ENCODE data around the gene PIEZO2.

PIEZO2 gene

DNA sequence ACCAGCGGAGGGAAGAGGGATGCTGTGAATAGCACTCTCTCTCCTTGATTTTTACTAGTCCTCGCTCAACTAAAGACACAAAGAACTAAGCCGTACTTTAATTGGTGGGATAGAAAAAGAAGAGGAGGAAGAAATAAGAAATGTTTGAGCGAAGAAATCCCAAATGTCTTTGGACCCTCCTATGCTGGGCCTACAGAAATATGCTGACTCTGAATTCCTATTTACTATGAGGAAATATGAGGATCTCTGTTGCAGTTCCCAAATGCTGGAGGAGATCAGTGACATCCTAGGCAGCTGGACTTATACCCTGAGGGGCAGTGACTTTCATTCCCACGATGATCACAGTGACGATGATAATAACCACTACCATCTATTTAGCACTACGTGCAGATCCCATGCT lies 16.6 kb upstream of the PIEZO2 start:
- H3K4me3 ChIP-seq, result no peak overlapping the region
- H3K36me3 ChIP-seq, result no peaks in the 10 kb centered on the region
- H3K9ac ChIP-seq, result no peak overlapping the region
- no peaks in the 10 kb centered on the region for H3K9me3 ChIP-seq
- H3K27me3 ChIP-seq, result no peaks in the 10 kb centered on the region
- TF ChIP-seq Cebpa-rat (IDR thresholded peaks at IDR 0.05), result no peak
- no peak overlapping the region for H3K27ac ChIP-seq
- no peaks in the 10 kb centered on the region for H4K20me1 ChIP-seq
- no peaks in the 10 kb centered on the region for H3K4me1 ChIP-seq
- H3K4me2 ChIP-seq, result no peak overlapping the region

DNA sequence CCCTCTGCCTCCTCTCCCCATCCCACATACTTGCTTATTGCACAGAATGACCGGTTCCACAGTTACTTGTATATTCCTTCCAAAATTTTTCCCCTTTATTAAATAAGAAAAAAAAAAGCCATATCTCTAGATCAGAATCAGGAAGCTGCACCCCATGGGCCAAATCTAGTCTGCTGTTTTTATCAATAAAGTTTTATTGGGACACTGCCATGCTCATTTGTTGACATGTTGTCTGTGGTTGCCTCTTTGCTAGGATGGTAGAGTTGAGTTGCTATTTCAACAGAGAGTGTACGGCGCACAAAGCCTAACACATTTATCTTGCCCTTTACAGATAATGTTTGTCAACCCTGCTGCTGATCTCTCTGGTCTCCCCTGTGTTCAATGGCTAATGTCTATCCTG lies 15.8 kb upstream of the PIEZO2 start:
- Histone ChIP-seq H4K20me1 (no peaks in the 10 kb centered on the region), H3K4me1 (no peaks in the 10 kb centered on the region), H3K27me3 (no peaks in the 10 kb centered on the region), H3K9ac (no peak overlapping the region), H3K36me3 (no peaks in the 10 kb centered on the region), H3K4me3 (no peak overlapping the region), H3K9me3 (no peaks in the 10 kb centered on the region), H3K27ac (no peak overlapping the region), H3K4me2 (no peak overlapping the region)
- no peak for TF ChIP-seq Cebpa-rat (IDR thresholded peaks at IDR 0.05)

DNA sequence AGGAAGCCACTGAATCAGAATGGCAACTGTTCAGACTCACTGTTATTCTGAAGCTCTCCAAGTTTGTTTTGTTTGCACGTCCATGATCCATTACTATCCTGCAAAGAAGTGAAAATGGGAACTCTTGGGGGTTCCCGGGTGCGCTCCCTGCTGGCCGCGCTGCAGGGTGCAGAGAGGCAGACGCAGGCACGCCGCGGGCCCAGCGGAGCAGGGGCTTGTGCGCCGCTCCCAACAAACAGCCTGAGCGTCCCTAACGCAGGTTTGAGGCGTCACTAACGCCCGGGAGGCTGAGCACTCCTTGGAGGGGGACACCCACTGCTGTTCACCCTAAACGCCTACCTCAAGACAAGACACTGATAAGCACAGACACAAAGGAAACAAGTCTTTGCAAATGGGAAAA lies 14.3 kb upstream of the PIEZO2 start:
- Histone ChIP-seq H3K9ac (no peak overlapping the region), H3K9me3 (no peaks in the 10 kb centered on the region), H3K4me3 (no peak overlapping the region), H3K4me2 (no peak overlapping the region), H3K36me3 (no peaks in the 10 kb centered on the region), H3K4me1 (no peaks in the 10 kb centered on the region), H4K20me1 (no peaks in the 10 kb centered on the region), H3K27ac (no peak overlapping the region), H3K27me3 (no peaks in the 10 kb centered on the region)
- TF ChIP-seq Cebpa-rat (IDR thresholded peaks at IDR 0.05), result no peak

DNA sequence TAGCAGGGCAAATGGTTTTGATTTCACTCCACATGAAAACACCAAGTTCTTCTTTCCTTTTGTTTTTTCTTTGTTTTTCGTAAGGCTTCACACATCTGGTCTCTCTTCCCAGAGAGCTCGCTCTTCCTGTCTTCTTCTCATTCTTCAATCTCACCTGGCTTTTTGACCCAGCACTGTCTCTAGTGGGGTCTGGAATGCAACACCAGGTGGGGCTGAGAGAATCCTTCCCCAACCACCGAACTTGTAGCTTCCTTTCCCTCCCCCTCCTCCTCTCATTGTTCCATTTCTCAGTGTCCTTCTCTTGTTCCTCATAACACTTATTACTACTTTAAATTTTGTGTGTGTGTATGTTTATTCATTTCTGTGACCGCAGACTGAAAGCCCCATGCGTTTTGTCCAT lies 13.5 kb upstream of the PIEZO2 start:
- H3K27me3 ChIP-seq, result no peaks in the 10 kb centered on the region
- no peaks in the 10 kb centered on the region for H4K20me1 ChIP-seq
- TF ChIP-seq Cebpa-rat (IDR thresholded peaks at IDR 0.05), result no peak
- no peak overlapping the region for H3K9ac ChIP-seq
- H3K9me3 ChIP-seq, result no peaks in the 10 kb centered on the region
- no peak overlapping the region for H3K4me3 ChIP-seq
- H3K27ac ChIP-seq, result no peak overlapping the region
- H3K36me3 ChIP-seq, result no peaks in the 10 kb centered on the region
- H3K4me1 ChIP-seq, result no peaks in the 10 kb centered on the region
- no peak overlapping the region for H3K4me2 ChIP-seq

DNA sequence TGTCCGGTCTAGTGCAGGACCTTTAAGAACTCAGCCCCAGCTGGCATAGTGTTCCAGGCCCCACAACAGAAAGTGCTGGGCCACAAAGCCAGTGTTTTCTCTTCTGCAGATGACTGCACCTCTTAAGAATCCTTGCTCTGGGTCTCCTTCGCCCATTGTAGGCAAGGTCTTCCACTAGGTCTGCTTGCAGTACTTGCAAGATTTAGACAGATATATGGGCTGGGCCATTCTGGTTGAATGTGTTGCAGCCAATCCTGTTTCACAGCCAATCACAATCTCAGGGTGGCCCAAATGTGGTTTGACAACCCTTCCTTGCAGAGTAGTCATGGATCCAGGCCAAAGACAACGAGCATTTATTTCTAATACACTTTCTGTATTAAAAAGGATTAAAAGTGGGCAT lies 13.1 kb upstream of the PIEZO2 start:
- no peaks in the 10 kb centered on the region for H3K27me3 ChIP-seq
- no peak overlapping the region for H3K4me3 ChIP-seq
- no peak overlapping the region for H3K27ac ChIP-seq
- H4K20me1 ChIP-seq, result no peaks in the 10 kb centered on the region
- no peak for TF ChIP-seq Cebpa-rat (IDR thresholded peaks at IDR 0.05)
- H3K4me2 ChIP-seq, result no peak overlapping the region
- H3K4me1 ChIP-seq, result no peaks in the 10 kb centered on the region
- no peaks in the 10 kb centered on the region for H3K9me3 ChIP-seq
- H3K9ac ChIP-seq, result no peak overlapping the region
- no peaks in the 10 kb centered on the region for H3K36me3 ChIP-seq

DNA sequence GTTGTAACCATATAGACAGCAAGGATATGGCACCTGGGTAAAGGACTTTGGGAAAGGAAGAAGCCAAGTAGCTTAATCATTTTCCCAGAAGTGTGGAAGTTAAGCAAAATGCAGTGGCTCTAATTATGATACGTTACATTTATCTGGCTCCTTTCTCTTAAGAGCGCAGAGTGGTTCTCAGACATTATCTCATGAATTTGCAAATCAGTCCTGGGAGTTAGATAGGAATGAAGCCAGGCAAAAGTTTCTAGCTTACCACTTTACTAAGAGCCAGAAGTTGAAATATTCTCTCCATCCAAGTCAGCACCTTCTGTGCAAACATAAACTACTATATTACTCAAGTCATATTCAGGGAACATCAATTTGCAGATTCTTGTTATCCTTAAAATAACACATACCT lies 10.9 kb upstream of the PIEZO2 start:
- H3K4me3 ChIP-seq, result no peak overlapping the region
- H3K27me3 ChIP-seq, result no peaks in the 10 kb centered on the region
- no peaks in the 10 kb centered on the region for H3K9me3 ChIP-seq
- H3K27ac ChIP-seq, result no peak overlapping the region
- no peak overlapping the region for H3K9ac ChIP-seq
- H4K20me1 ChIP-seq, result no peaks in the 10 kb centered on the region
- no peaks in the 10 kb centered on the region for H3K36me3 ChIP-seq
- H3K4me1 ChIP-seq, result no peaks in the 10 kb centered on the region
- H3K4me2 ChIP-seq, result no peak overlapping the region
- TF ChIP-seq Cebpa-rat (IDR thresholded peaks at IDR 0.05), result no peak

DNA sequence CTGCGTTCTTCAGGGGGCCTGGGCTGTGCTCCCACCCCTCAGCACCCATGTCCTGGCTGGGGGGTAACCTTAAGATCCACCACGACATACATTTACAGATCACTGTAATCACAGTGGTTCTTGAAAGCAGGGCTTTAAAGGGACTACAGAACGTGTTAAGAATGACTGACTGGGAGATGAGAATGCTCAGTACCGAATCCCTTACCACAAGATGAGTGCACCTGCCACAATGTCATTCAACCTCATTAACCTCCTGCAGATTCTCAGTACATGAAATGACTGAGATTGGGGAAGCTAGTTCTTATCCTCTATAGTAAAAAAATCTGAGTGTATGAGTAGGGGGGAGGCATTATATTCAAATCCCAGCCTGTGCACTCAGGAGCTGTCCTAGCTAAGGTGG lies 10.5 kb upstream of the PIEZO2 start:
- Histone ChIP-seq H3K4me1 (no peaks in the 10 kb centered on the region), H3K4me2 (no peak overlapping the region), H3K9ac (no peak overlapping the region), H4K20me1 (no peaks in the 10 kb centered on the region), H3K4me3 (no peak overlapping the region), H3K27ac (no peak overlapping the region), H3K36me3 (no peaks in the 10 kb centered on the region), H3K27me3 (no peaks in the 10 kb centered on the region), H3K9me3 (no peaks in the 10 kb centered on the region)
- TF ChIP-seq Cebpa-rat (IDR thresholded peaks at IDR 0.05), result no peak

DNA sequence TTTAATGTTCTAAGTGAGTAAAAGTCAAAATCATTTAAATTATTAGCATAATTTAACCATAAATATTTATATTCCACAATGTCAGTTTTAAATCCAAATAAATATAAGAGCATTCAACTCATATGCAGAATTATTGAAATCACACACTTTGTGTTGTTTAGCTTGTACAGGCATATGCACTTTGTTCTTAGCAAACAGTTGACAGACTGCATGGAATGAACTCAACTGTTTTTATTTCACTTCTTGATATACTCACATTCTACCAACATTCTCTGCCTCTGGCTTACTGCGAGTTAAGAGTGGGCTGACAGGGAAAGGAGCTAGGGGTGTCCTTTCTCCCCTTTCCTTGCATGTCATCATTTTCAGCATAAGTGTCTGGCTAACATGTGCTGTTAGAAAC lies 7.6 kb upstream of the PIEZO2 start:
- H3K9ac ChIP-seq, result no peak overlapping the region

DNA sequence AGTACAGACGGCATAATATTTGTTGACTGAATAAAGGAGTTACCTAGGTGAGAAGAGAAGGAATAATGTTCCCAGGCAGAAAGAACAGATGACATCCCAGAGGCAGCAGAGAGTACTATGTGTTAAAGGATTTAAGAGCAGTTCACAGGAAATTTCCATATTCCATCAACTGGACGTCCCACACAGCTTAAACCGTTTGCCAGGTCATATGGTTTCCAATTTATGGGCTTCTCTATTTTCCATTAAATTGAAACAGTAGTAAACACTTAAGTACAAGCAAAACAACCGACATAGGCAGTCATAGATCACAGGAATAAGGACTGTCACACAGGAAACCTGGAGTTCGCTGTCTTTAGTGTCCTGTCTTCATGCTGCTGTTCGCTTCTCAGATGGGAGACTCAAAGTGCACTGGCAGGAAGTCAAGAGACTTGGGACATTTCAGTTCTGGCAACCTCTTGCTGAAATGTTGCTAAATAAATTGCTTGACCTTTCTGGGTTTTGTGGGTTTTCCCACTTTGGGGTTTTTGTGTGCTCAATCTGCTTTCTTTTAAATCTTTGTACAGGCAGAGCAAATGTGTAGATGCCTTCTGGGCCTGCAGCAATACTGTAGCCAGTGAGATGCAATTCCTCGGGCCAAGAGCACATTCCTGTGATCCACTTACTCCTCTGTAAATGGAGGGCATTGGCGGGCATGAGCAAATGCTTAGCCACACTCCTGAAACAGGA lies 5.8 kb upstream of the PIEZO2 start:
- H3K27ac ChIP-seq, result no peak overlapping the region
- no peaks in the 10 kb centered on the region for H3K36me3 ChIP-seq
- no peaks in the 10 kb centered on the region for H3K9me3 ChIP-seq
- H3K27me3 ChIP-seq, result no peaks in the 10 kb centered on the region
- no peak overlapping the region for H3K4me2 ChIP-seq
- H3K4me3 ChIP-seq, result no peak overlapping the region
- H3K4me1 ChIP-seq, result no peaks in the 10 kb centered on the region
- H3K9ac ChIP-seq, result no peak overlapping the region
- no peaks in the 10 kb centered on the region for H4K20me1 ChIP-seq
- TF ChIP-seq Cebpa-rat (IDR thresholded peaks at IDR 0.05), result no peak

More for the DNA sequence above, 7.6 kb upstream of the PIEZO2 start:
- no peak for TF ChIP-seq Cebpa-rat (IDR thresholded peaks at IDR 0.05)
- no peak overlapping the region for H3K4me2 ChIP-seq
- H4K20me1 ChIP-seq, result no peaks in the 10 kb centered on the region
- H3K27me3 ChIP-seq, result no peaks in the 10 kb centered on the region
- no peaks in the 10 kb centered on the region for H3K9me3 ChIP-seq
- H3K36me3 ChIP-seq, result no peaks in the 10 kb centered on the region
- H3K27ac ChIP-seq, result no peak overlapping the region
- H3K4me3 ChIP-seq, result no peak overlapping the region
- H3K4me1 ChIP-seq, result no peaks in the 10 kb centered on the region

DNA sequence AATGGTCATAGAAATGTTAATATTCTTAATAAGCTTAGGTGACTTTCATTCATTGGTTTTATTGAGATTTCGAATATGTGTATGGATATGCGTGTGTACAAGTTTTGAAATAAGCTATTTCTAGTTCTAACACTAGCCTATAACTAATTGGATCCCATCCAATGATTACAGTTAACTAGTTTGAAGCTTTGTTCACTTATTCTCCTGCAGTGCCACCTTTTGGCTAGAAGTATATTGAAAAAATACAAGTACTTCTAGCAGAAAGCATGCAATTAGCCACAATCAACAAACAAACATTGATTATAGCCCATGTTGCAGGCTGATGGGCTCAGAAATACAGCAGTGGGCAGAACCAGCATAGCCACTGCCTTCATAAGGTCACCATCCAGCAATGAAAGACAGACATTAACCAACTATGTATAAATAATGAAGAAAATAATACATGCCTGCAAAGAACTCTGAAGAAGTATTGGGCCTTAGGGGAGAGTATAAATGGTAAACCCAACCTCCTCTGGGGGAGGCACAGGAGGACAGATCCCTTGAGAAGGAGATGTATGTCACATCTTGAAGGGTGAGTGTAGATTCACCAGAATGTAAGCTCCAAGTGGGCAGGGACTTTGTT lies 5.1 kb upstream of the PIEZO2 start:
- H3K4me1 ChIP-seq, result no peaks in the 10 kb centered on the region
- TF ChIP-seq Cebpa-rat (IDR thresholded peaks at IDR 0.05), result no peak
- H3K9ac ChIP-seq, result no peak overlapping the region

More for the DNA sequence above, 5.1 kb upstream of the PIEZO2 start:
- no peak overlapping the region for H3K4me3 ChIP-seq
- H4K20me1 ChIP-seq, result no peaks in the 10 kb centered on the region
- H3K9me3 ChIP-seq, result peaks cover 6% of the 10 kb centered on the region
- no peak overlapping the region for H3K4me2 ChIP-seq
- no peaks in the 10 kb centered on the region for H3K36me3 ChIP-seq
- H3K27me3 ChIP-seq, result no peaks in the 10 kb centered on the region
- no peak overlapping the region for H3K27ac ChIP-seq
